ENCODE data around the gene FRMPD1. TPM values are rescaled to one million over a fixed set of nuclear protein-coding genes. Genes with fewer than 3 reads are reported as not detected.

FRMPD1 gene
- total and polyA plus RNA-seq, 5 donors from 2014 or later, result not detected

DNA sequence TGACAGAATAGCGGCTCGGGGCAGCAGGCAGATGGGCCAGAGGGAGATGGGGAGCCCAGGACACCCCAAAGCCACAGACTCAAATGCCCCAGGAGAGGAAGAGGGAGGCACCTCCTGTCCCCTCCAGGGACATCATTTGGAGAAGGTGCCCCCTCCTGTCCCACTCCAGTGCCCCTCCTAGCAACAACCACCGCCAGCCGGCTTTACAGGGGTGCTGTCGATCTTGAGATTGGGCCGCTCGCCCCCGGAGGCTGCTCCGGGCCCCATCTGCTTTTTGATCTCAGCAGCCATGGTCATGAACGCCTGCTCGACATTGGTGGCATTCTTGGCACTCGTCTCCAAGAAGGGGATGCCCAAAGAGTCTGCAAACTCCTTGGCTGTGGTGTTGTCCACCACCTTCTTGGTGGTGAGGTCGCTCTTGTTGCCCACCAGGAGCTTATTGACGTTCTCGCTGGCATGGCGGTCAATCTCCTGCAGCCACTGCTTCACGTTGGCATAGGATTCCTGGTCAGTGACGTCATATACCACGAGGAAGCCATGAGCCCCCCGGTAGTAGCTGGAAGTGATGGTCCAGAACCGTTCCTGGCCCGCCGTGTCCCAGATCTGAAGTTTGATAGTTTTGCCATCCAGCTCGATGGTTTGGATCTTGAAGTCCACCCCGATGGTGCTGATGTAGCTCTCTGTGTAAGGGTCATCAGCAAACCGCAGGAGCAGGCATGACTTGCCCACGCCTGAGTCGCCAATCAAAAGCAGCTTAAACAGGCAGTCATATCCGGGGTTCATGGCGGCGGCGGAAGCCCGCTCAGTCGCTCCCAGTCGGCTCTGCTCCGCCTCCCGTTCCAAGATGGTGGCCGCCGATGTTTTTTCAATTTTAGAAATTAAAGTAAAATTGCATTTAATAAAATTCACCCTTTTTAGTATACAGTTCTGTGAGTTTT is 14.0 kb upstream of the FRMPD1 start:
- H3K4me1 ChIP-seq (ENCODE audit: control insufficient read depth, insufficient read depth, low read length, poor library complexity, severe bottlenecking), result no peaks in the 10 kb centered on the region
- H3K27me3 ChIP-seq (ENCODE audit: control insufficient read depth, insufficient read depth, low read length), result no peaks in the 10 kb centered on the region
- DNase-seq (no peak), ATAC-seq (ENCODE audit: low read depth in 2 of 2) (no peak)
- H3K4me3 ChIP-seq (ENCODE audit: low read depth, low read length), result no peak overlapping the region
- H3K9me3 ChIP-seq (ENCODE audit: control insufficient read depth in 2 of 2, low read length in 2 of 2), result no peaks in the 10 kb centered on the region
- H3K9me3 Mint-ChIP-seq, result peaks cover 0 to 3% (median 0%) of the 10 kb centered on the region in 7 donors
- no peaks in the 10 kb centered on the region for H3K36me3 Mint-ChIP-seq
- H3K4me1 Mint-ChIP-seq, result no peaks in the 10 kb centered on the region
- H3K27ac Mint-ChIP-seq, result no peak overlapping the region
- H3K27me3 Mint-ChIP-seq, result peaks cover 25% of the 10 kb centered on the region
- no peaks in the 10 kb centered on the region for H3K36me3 ChIP-seq (ENCODE audit: control insufficient read depth, insufficient read depth, low read length)
- no peak overlapping the region for H3K27ac ChIP-seq (ENCODE audit: insufficient read depth, low read length, poor library complexity, severe bottlenecking)
- no peak overlapping the region for H3K4me3 Mint-ChIP-seq

GRCh38 chr9:37639109-37639762 is 11.5 kb upstream of the FRMPD1 start:
- H3K4me1 ChIP-seq (ENCODE audit: control insufficient read depth, insufficient read depth, low read length, poor library complexity, severe bottlenecking), result no peaks in the 10 kb centered on the region
- peaks cover 34% of the 10 kb centered on the region for H3K27me3 Mint-ChIP-seq

GRCh38 chr9:37639841-37640240 is 10.9 kb upstream of the FRMPD1 start:
- Mint-ChIP-seq H3K9me3 (peaks cover 0 to 3% (median 0%) of the 10 kb centered on the region in 7 donors), H3K36me3 (no peaks in the 10 kb centered on the region), H3K4me1 (no peaks in the 10 kb centered on the region), H3K27me3 (peaks cover 30% of the 10 kb centered on the region), H3K27ac (peak overlapping the region in 1 of 3 donors; percentile 14), H3K4me3 (no peak overlapping the region)
- Histone ChIP-seq H3K4me3 (ENCODE audit: low read depth, low read length) (no peak overlapping the region), H3K27me3 (ENCODE audit: control insufficient read depth, insufficient read depth, low read length) (peaks cover 4% of the 10 kb centered on the region), H3K4me1 (ENCODE audit: control insufficient read depth, insufficient read depth, low read length, poor library complexity, severe bottlenecking) (no peaks in the 10 kb centered on the region), H3K27ac (ENCODE audit: insufficient read depth, low read length, poor library complexity, severe bottlenecking) (no peak overlapping the region), H3K36me3 (ENCODE audit: control insufficient read depth, insufficient read depth, low read length) (no peaks in the 10 kb centered on the region), H3K9me3 (ENCODE audit: control insufficient read depth in 2 of 2, low read length in 2 of 2) (no peaks in the 10 kb centered on the region)
- ATAC-seq (ENCODE audit: low read depth in 2 of 2) (no peak), DNase-seq (no peak)

More at GRCh38 chr9:37639109-37639762, 11.5 kb upstream of the FRMPD1 start:
- Mint-ChIP-seq H3K4me1 (no peaks in the 10 kb centered on the region), H3K9me3 (peaks cover 0 to 3% (median 0%) of the 10 kb centered on the region in 7 donors), H3K36me3 (no peaks in the 10 kb centered on the region), H3K27ac (no peak overlapping the region), H3K4me3 (no peak overlapping the region)
- no peak for DNase-seq
- no peak for ATAC-seq (ENCODE audit: low read depth in 2 of 2)
- Histone ChIP-seq H3K27ac (ENCODE audit: insufficient read depth, low read length, poor library complexity, severe bottlenecking) (no peak overlapping the region), H3K9me3 (ENCODE audit: control insufficient read depth in 2 of 2, low read length in 2 of 2) (no peaks in the 10 kb centered on the region), H3K27me3 (ENCODE audit: control insufficient read depth, insufficient read depth, low read length) (peaks cover 4% of the 10 kb centered on the region), H3K36me3 (ENCODE audit: control insufficient read depth, insufficient read depth, low read length) (no peaks in the 10 kb centered on the region), H3K4me3 (ENCODE audit: low read depth, low read length) (no peak overlapping the region)

DNA sequence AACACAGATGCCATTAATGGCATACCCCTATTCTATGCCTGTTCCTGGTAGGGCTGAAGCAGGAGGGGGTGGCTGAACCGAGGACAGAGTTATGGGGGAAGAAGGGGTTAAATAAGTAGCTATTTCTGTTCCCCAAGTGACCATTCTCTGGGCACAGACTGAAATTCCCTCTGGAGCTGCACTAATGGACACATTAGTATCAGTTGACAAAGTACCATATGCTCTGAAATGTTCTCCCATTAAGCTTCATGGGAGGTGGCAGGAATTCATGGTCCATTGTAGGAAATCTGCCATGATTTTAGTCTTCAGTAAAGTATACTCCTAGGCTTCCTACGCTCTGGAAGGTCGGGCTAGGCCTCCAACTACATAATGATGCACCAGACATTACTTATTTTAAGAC is 10.5 kb upstream of the FRMPD1 start:
- Histone ChIP-seq H3K4me3 (ENCODE audit: low read depth, low read length) (no peak overlapping the region), H3K9me3 (ENCODE audit: control insufficient read depth in 2 of 2, low read length in 2 of 2) (no peaks in the 10 kb centered on the region), H3K36me3 (ENCODE audit: control insufficient read depth, insufficient read depth, low read length) (no peaks in the 10 kb centered on the region), H3K27me3 (ENCODE audit: control insufficient read depth, insufficient read depth, low read length) (peaks cover 4% of the 10 kb centered on the region), H3K27ac (ENCODE audit: insufficient read depth, low read length, poor library complexity, severe bottlenecking) (no peak overlapping the region), H3K4me1 (ENCODE audit: control insufficient read depth, insufficient read depth, low read length, poor library complexity, severe bottlenecking) (no peaks in the 10 kb centered on the region)
- DNase-seq (no peak), ATAC-seq (ENCODE audit: low read depth in 2 of 2) (no peak)
- H3K27me3 Mint-ChIP-seq, result peaks cover 30% of the 10 kb centered on the region
- no peaks in the 10 kb centered on the region for H3K4me1 Mint-ChIP-seq
- peaks cover 0 to 3% (median 0%) of the 10 kb centered on the region in 7 donors for H3K9me3 Mint-ChIP-seq
- no peak overlapping the region for H3K4me3 Mint-ChIP-seq
- H3K27ac Mint-ChIP-seq, result peak overlapping the region in 1 of 3 donors; percentile 14
- no peaks in the 10 kb centered on the region for H3K36me3 Mint-ChIP-seq

DNA sequence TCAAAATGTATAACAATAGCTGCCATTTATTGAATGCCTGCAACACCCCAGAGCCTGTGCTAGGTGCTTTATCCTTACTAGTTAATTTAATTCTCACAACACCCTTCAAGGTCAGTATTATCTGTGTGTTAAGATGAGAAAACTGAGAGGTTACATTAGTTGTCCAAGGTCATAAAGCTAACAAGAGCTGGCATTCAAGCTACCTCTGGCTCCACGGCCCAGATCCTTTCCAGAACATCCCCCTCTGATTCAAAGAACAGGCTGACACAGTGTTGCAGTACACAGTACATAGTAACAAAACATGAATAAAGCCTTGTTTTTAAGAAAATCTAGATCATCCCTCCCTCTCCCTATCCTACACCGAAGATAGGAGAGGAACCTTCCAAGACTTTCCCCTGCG is 9.4 kb upstream of the FRMPD1 start:
- Mint-ChIP-seq H3K27me3 (peaks cover 33% of the 10 kb centered on the region), H3K4me1 (no peaks in the 10 kb centered on the region), H3K9me3 (peaks cover 0 to 3% (median 0%) of the 10 kb centered on the region in 7 donors), H3K27ac (no peak overlapping the region), H3K4me3 (no peak overlapping the region), H3K36me3 (no peaks in the 10 kb centered on the region)
- peaks cover 11% of the 10 kb centered on the region for H3K27me3 ChIP-seq (ENCODE audit: control insufficient read depth, insufficient read depth, low read length)
- H3K36me3 ChIP-seq (ENCODE audit: control insufficient read depth, insufficient read depth, low read length), result no peaks in the 10 kb centered on the region
- no peaks in the 10 kb centered on the region for H3K9me3 ChIP-seq (ENCODE audit: control insufficient read depth in 2 of 2, low read length in 2 of 2)
- no peak overlapping the region for H3K4me3 ChIP-seq (ENCODE audit: low read depth, low read length)
- ATAC-seq (ENCODE audit: low read depth in 2 of 2), result no peak
- no peak for DNase-seq
- H3K4me1 ChIP-seq (ENCODE audit: control insufficient read depth, insufficient read depth, low read length, poor library complexity, severe bottlenecking), result no peaks in the 10 kb centered on the region
- H3K27ac ChIP-seq (ENCODE audit: insufficient read depth, low read length, poor library complexity, severe bottlenecking), result no peak overlapping the region

DNA sequence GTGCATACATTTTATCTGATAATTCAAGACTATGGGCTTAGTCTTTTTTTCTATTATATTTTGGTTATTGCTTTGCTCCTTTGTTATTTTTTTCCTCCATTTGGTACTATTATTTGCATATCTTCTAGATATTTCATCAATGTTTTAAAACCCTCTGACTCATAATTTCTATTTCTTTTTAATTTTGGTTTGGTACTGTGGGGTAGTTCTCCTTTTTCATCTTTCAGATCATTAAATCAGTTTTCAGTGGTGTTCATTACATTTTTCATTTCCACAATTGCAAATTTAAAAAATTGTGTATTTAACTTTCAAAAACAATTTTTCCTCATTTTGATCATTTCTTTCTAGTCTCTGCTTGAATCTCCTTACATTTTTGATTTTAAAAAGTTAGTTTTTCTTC is 7.5 kb upstream of the FRMPD1 start:
- H3K9me3 Mint-ChIP-seq, result peaks cover 0 to 3% (median 0%) of the 10 kb centered on the region in 7 donors
- H3K27ac Mint-ChIP-seq, result no peak overlapping the region
- no peak overlapping the region for H3K4me3 Mint-ChIP-seq
- no peaks in the 10 kb centered on the region for H3K4me1 ChIP-seq (ENCODE audit: control insufficient read depth, insufficient read depth, low read length, poor library complexity, severe bottlenecking)
- H3K36me3 Mint-ChIP-seq, result no peaks in the 10 kb centered on the region
- no peaks in the 10 kb centered on the region for H3K36me3 ChIP-seq (ENCODE audit: control insufficient read depth, insufficient read depth, low read length)
- H3K27me3 Mint-ChIP-seq, result peaks cover 52% of the 10 kb centered on the region
- peaks cover 19% of the 10 kb centered on the region for H3K27me3 ChIP-seq (ENCODE audit: control insufficient read depth, insufficient read depth, low read length)
- no peaks in the 10 kb centered on the region for H3K9me3 ChIP-seq (ENCODE audit: control insufficient read depth in 2 of 2, low read length in 2 of 2)
- no peaks in the 10 kb centered on the region for H3K4me1 Mint-ChIP-seq
- H3K4me3 ChIP-seq (ENCODE audit: low read depth, low read length), result no peak overlapping the region
- DNase-seq (no peak), ATAC-seq (ENCODE audit: low read depth in 2 of 2) (no peak)
- no peak overlapping the region for H3K27ac ChIP-seq (ENCODE audit: insufficient read depth, low read length, poor library complexity, severe bottlenecking)

DNA sequence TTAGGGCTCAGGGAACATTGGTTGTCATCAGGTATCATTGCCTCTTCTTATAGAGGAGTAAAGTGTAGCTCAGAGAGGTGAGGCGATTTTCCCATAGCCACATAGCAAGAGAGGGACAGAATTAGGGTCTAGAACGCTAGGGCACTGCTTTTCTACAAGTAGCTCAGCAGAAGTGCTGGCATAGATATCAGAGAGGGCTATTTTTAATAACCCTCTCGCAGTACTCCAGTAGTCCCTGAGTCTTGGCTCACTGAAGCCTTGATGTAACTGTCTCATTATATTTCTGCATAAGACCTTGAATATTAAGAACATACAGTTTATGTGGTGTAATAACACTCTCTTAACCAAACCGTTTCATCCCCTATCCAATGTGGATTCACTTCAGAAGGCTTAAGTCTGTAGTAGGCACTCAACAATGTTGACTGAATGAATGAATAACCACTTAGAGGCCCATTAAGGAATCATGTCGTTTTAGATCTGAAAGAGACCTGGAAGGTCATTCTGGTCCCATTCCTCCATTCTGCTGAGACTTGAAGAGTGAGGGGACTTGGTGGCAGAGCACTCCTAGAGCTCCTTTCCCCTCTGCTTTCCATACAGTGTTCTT is 4.7 kb upstream of the FRMPD1 start:
- no peaks in the 10 kb centered on the region for H3K36me3 ChIP-seq (ENCODE audit: control insufficient read depth, insufficient read depth, low read length)
- H3K27me3 ChIP-seq (ENCODE audit: control insufficient read depth, insufficient read depth, low read length), result peaks cover 29% of the 10 kb centered on the region
- H3K4me1 Mint-ChIP-seq, result peaks cover 0 to 4% (median 2%) of the 10 kb centered on the region in 4 donors
- no peak overlapping the region for H3K4me3 ChIP-seq (ENCODE audit: low read depth, low read length)
- H3K9me3 Mint-ChIP-seq, result peaks cover 0 to 3% (median 0%) of the 10 kb centered on the region in 7 donors
- H3K27ac ChIP-seq (ENCODE audit: insufficient read depth, low read length, poor library complexity, severe bottlenecking), result no peak overlapping the region
- no peak for ATAC-seq (ENCODE audit: low read depth in 2 of 2)
- peaks cover 2% of the 10 kb centered on the region for H3K4me1 ChIP-seq (ENCODE audit: control insufficient read depth, insufficient read depth, low read length, poor library complexity, severe bottlenecking)
- no peaks in the 10 kb centered on the region for H3K9me3 ChIP-seq (ENCODE audit: control insufficient read depth in 2 of 2, low read length in 2 of 2)
- DNase-seq, result no peak
- H3K36me3 Mint-ChIP-seq, result no peaks in the 10 kb centered on the region
- H3K4me3 Mint-ChIP-seq, result no peak overlapping the region
- H3K27ac Mint-ChIP-seq, result no peak overlapping the region
- peaks cover 61% of the 10 kb centered on the region for H3K27me3 Mint-ChIP-seq

All from CD4-positive, CD25-positive, alpha-beta regulatory T cell (primary cell).